Fibroblast of skin of left biceps (primary cell): ENCODE results near the gene MAGEA4.

Experiments used
- DNase-seq, 2 experiments: peaks; one replicate each; pipeline ENCODE4 v3.0.0-alpha.2; 2013; ENCODE audit warnings: low read depth in 2 of 2

MAGEA4 gene

GRCh38 chrX:151923648-151924047 is 11.0 kb downstream of the MAGEA4 start:
- DNase-seq, result no peak

- DNase-seq, result no peak
These were observed 16.4 kb downstream of the MAGEA4 start for GRCh38 chrX:151929126-151929525.

DNA sequence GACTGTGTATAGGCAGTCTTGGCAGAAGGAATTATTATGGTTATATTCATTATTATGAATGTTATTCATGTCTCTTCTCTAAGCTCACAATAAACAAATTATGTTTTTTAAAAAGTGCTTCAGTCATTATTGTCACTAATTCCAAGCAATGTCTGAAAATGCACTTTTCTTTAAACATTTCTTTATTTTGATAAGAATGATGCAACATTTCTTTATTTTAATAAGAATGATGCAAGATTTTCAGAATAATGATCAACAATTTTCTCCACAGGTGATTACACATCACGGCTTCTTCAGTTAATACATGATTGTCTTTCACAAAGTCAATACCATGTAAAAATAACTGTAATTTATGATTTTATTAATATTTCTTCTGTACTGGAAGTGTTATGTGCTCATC is 22.7 kb downstream of the MAGEA4 start:
- no peak for DNase-seq

GRCh38 chrX:151938172-151938571 is 25.5 kb downstream of the MAGEA4 start:
- no peak for DNase-seq

GRCh38 chrX:151954730-151955129 is 42.0 kb downstream of the MAGEA4 start:
- DNase-seq, result no peak

GRCh38 chrX:151958101-151958500 is 45.4 kb downstream of the MAGEA4 start:
- no peak for DNase-seq

GRCh38 chrX:151962034-151962433 is 49.3 kb downstream of the MAGEA4 start:
- no peak for DNase-seq

DNA sequence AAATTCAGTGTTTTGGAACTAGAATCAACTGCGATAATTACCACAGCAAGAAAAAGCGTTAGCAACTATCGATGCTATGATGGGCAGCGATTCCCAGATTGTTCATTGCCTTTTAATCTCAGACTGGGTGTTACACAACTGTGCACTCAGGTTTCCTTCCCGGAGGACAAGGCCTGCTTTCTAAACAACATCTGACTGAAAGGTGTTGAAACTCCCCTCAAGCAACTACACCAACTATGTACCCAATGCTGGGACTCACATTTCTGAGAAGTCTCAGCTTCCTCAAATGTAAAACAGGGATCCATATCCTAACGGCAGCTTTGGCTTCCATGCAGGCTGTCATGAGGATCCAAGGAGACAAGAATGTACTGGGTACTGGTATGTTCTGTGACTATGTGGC is 53.5 kb downstream of the MAGEA4 start:
- no peak for DNase-seq

- DNase-seq, result no peak
These were observed 57.3 kb downstream of the MAGEA4 start for GRCh38 chrX:151970027-151970426.

GRCh38 chrX:151970661-151971060 is 58.0 kb downstream of the MAGEA4 start:
- peak; percentile 70 to 75 for DNase-seq

DNA sequence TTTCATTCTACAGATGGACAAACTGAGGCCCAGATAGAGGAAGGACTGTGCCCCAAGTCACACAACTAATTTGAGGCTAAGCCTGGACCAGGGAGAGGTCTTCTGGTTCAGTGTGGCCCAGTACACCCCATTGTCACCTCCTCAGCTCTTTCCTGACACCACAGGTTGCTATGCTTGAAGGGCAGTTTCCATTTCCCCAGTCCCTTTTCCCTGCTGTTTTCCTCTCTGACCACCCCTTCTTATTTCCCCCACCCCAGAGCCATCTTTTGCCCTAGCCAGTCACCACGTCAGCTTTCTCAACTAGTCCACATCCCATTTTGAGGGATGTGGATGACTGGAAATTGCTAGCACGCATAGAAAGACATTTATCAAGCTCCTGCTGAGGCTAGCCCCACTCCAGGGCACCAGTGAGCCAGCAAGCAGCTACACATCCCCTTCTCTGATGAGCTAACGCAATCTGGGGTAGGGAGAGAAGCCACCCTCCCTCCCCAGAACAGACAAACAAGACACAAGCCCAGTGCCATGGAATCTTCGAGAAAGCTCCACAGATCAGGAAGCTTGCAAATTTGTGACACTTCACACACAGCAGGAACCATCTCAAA is 60.5 kb downstream of the MAGEA4 start:
- DNase-seq, result no peak

DNA sequence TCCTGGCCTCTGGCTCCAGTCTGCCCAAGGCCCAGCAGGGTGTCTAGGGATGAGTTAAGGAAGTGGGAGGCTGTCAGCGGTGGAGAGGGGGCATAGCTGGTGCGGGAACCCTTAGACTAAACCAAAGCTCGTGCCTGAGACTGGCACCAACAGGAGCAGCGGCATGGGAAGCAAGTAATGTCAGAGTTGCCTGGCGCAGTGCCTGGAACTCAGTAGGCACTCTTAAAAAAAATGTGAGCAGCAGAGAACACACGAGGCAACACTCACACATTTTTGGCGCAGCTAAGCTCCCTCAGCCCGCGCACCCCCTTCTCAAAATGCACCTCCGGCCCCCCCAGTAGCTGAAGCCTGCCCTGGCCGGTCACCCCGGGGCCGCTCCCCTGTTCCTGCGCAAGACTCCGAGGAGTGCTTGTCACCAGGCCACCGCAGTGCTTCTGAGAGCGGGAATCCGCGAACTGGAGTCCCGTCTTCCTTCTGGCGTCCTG is 61.2 kb downstream of the MAGEA4 start:
- no peak for DNase-seq
